GM23248 (cell line): ENCODE data around the gene KCNH2. TPM values are rescaled to one million over a fixed set of nuclear protein-coding genes. Genes with fewer than 3 reads are reported as not detected.

ENCODE experiments used
- DNase-seq: peaks from one replicate; pipeline ENCODE4 v3.0.0-alpha.2; 2015
- H2AFZ ChIP-seq: fragments of 200-600 bp; sonication (generic); 2 replicates; pipeline ENCODE4 v1.6.1; 2016; ENCODE audit warnings: antibody characterized with exemption
- H3F3A ChIP-seq: fragments of 200-600 bp; sonication (generic); 2 replicates; pipeline ENCODE4 v1.6.1; 2016; ENCODE audit warnings: mild to moderate bottlenecking, antibody characterized with exemption, mixed run types; ENCODE audit not compliant: insufficient read depth
- H3K27ac ChIP-seq: fragments of 200-600 bp; sonication (generic); 2 replicates; pipeline ENCODE4 v1.5.1; 2016; ENCODE audit warnings: mild to moderate bottlenecking
- H3K27me3 ChIP-seq: fragments of 200-600 bp; sonication (generic); replicated peaks from 2 replicates; pipeline ENCODE4 v1.6.1; 2016; ENCODE audit warnings: mild to moderate bottlenecking; ENCODE audit not compliant: insufficient read depth
- H3K36me3 ChIP-seq: fragments of 200-600 bp; sonication (generic); 2 replicates; pipeline ENCODE4 v1.6.1; 2016; ENCODE audit warnings: low read depth, mild to moderate bottlenecking
- H3K4me1 ChIP-seq: fragments of 200-600 bp; sonication (generic); 2 replicates; pipeline ENCODE4 v1.6.1; 2016; ENCODE audit warnings: mild to moderate bottlenecking; ENCODE audit not compliant: insufficient read depth
- H3K4me2 ChIP-seq: fragments of 200-600 bp; sonication (generic); one replicate; pipeline ENCODE4 v1.6.1; 2016; ENCODE audit warnings: mild to moderate bottlenecking; ENCODE audit not compliant: unreplicated experiment
- H3K4me3 ChIP-seq: fragments of 200-600 bp; sonication (generic); 2 replicates; pipeline ENCODE4 v1.5.1; 2016; ENCODE audit warnings: mild to moderate bottlenecking
- H3K79me2 ChIP-seq: fragments of 200-600 bp; sonication (generic); 2 replicates; pipeline ENCODE4 v1.6.1; 2016; ENCODE audit warnings: mild to moderate bottlenecking; ENCODE audit not compliant: insufficient read depth
- H3K9ac ChIP-seq: fragments of 200-600 bp; sonication (generic); 2 replicates; pipeline ENCODE4 v1.6.1; 2016; ENCODE audit warnings: mild to moderate bottlenecking
- H3K9me2 ChIP-seq: fragments of 200-600 bp; sonication (generic); 2 replicates; pipeline ENCODE4 v1.6.1; 2016; ENCODE audit warnings: mixed run types, mild to moderate bottlenecking, moderate library complexity; ENCODE audit not compliant: insufficient read depth
- H3K9me3 ChIP-seq: fragments of 200-600 bp; sonication (generic); one replicate; pipeline ENCODE4 v1.6.1; 2017; ENCODE audit warnings: low read depth
- H4K20me1 ChIP-seq: fragments of 200-600 bp; sonication (generic); 2 replicates; pipeline ENCODE4 v1.6.0; 2016; ENCODE audit not compliant: insufficient read depth
- EZH2 ChIP-seq: fragments of 200-600 bp; sonication (generic); IDR thresholded peaks from 2 replicates; pipeline ENCODE4 v1.6.1; 2018; ENCODE audit warnings: antibody characterized with exemption, mild to moderate bottlenecking; ENCODE audit not compliant: insufficient read depth, poor library complexity, severe bottlenecking
- EZH2phosphoT487 ChIP-seq: fragments of 200-600 bp; sonication (generic); IDR thresholded peaks from 2 replicates; pipeline ENCODE4 v1.6.1; 2018; ENCODE audit warnings: antibody characterized with exemption, moderate library complexity, mild to moderate bottlenecking, low read depth; ENCODE audit not compliant: insufficient read depth
- WGBS, 2 experiments: methylation state at CpG; one replicate each; pipeline ENCODE4 v1.1.6; 2015 to 2017; ENCODE audit warnings: low lambda C conversion rate in 2 of 2, low coverage in 1 of 2; ENCODE audit errors: missing lambda C conversion rate in 2 of 2; 5-methylcytosine and 5-hydroxymethylcytosine counted together
- in situ Hi-C: fragments of 300-500 bp; cut with MboI; formaldehyde crosslinking; loops from 2 replicates; pipeline ENCODE4 v1.15.0; 2020
- polyA plus RNA-seq: library from polyadenylated mRNA; unstranded; fragments of >200 nt; fragmentation: Nextera tagmentation; extraction: Ambion mirVana; gene quantifications from 2 replicates; pipeline ENCODE4 v1.2.1, GENCODE V29; 2016
- total RNA-seq: library from RNA; depleted of rRNA; stranded (reverse); fragments of >200 nt; shearing (Covaris generic); gene quantifications from 2 replicates; pipeline ENCODE4 v1.2.3, GENCODE V29; 2014

Gene KCNH2
- total and polyA plus RNA-seq, 2 experiments from 2014 or later, result not detected

DNA sequence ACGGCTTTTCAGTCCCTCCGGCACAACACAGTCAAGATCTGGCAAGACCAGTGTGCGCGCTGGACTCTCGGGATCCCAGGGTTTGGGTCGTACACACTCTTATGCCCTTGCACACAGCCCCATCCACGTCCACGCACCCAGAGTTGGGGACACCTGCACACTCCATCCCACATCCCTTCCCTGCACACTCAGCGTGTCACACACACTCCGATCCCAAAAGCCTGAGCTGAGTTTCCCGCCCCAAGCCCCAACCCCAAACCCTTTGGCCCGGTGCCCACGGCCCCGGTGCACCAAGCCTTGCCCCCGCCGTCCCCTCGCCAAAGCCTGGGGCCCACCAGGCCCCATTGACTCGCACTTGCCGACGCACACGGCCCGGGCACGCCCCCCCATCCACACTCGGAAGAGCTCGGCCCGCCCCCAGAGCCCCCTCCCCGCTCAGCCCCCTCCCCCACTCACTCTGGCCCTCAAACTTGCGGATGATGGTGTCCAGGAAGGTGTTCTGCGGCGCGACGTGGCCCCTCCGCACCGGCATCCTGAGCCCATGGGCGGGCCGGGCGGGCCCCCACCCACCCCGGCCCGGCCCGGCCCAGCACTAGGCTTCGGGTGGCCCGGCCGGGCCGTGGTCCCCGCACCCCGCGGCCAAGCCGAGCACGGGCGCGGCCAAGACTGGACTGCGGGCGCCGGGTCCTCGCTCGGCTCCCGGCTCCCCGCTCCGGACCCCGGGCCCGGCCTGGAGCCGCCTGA is 567 bp downstream of the KCNH2 start:
- H3K27me3 ChIP-seq, result peaks cover 54% of the 10 kb centered on the region
- no peak overlapping the region for H3K9ac ChIP-seq
- no peaks in the 10 kb centered on the region for H3K9me3 ChIP-seq
- no peak overlapping the region for H3K4me3 ChIP-seq
- no peaks in the 10 kb centered on the region for H3K4me1 ChIP-seq
- H3K27ac ChIP-seq, result no peak overlapping the region
- WGBS, 2 experiments, result 3 to 8% methylated on average over 9 to 55 of the region's 62 CpGs
- DNase-seq, result no peak
- no peaks in the 10 kb centered on the region for H4K20me1 ChIP-seq
- no peaks in the 10 kb centered on the region for H3F3A ChIP-seq
- in situ Hi-C loops, result no loop called here
- H3K4me2 ChIP-seq, result no peak overlapping the region
- TF ChIP-seq EZH2 (peak; percentile 67), EZH2phosphoT487 (no peak)
- no peaks in the 10 kb centered on the region for H3K36me3 ChIP-seq
- no peak overlapping the region for H2AFZ ChIP-seq
- no peaks in the 10 kb centered on the region for H3K79me2 ChIP-seq
- H3K9me2 ChIP-seq, result no peaks in the 10 kb centered on the region

DNA sequence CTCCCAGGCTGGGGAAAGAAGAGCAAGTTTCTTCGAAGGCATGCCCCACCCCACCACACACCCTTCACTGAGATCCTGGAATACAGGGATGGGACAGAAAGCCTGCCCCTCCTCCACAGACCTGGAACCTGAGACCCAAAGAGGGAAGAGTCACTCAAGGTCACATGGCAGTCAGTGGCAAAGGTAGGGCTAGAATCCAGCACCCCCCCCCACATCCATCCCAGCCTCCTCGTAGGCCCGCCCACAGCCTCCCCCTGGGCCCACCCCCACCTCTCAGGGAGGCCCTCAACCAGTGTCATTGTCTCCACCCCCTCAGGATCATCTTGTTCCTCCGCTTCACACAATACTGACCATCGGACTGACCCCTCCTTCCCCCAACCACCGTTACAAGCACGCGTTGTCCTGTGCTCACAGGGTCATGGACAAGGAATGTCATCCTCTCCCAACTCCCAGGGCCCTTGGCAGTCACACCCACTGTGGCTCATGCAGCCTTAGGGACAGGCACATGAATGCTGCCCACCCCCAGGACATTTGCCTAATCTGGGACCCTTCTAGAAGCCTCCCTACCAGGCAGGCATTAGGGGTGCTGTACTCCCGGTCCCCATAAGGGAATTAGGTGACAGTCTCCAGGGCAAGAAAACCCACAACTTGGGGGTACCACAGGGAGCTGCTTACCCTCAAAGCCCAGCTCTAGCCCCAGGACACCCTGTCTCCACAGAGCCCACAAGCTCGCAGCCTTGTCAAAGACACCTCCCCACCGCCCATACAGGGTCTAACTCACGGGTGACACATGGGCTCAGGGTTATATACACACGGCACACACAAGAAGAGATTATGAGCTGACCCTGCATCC is 1.4 kb downstream of the KCNH2 start:
- H4K20me1 ChIP-seq, result no peaks in the 10 kb centered on the region
- no peaks in the 10 kb centered on the region for H3K4me1 ChIP-seq
- no peak overlapping the region for H3K4me3 ChIP-seq
- no peaks in the 10 kb centered on the region for H3K79me2 ChIP-seq
- no peak overlapping the region for H3K4me2 ChIP-seq
- peak; percentile 76 for TF ChIP-seq EZH2
- no peak for TF ChIP-seq EZH2phosphoT487
- H2AFZ ChIP-seq, result no peak overlapping the region
- H3K9ac ChIP-seq, result no peak overlapping the region
- DNase-seq, result no peak
- H3F3A ChIP-seq, result no peaks in the 10 kb centered on the region
- 54 to 60% methylated on average over 11 to 13 of the region's 13 CpGs for WGBS, 2 experiments
- no peaks in the 10 kb centered on the region for H3K9me3 ChIP-seq
- peaks cover 53% of the 10 kb centered on the region for H3K27me3 ChIP-seq
- in situ Hi-C loops, result no loop called here
- H3K36me3 ChIP-seq, result no peaks in the 10 kb centered on the region
- H3K9me2 ChIP-seq, result no peaks in the 10 kb centered on the region
- H3K27ac ChIP-seq, result no peak overlapping the region

DNA sequence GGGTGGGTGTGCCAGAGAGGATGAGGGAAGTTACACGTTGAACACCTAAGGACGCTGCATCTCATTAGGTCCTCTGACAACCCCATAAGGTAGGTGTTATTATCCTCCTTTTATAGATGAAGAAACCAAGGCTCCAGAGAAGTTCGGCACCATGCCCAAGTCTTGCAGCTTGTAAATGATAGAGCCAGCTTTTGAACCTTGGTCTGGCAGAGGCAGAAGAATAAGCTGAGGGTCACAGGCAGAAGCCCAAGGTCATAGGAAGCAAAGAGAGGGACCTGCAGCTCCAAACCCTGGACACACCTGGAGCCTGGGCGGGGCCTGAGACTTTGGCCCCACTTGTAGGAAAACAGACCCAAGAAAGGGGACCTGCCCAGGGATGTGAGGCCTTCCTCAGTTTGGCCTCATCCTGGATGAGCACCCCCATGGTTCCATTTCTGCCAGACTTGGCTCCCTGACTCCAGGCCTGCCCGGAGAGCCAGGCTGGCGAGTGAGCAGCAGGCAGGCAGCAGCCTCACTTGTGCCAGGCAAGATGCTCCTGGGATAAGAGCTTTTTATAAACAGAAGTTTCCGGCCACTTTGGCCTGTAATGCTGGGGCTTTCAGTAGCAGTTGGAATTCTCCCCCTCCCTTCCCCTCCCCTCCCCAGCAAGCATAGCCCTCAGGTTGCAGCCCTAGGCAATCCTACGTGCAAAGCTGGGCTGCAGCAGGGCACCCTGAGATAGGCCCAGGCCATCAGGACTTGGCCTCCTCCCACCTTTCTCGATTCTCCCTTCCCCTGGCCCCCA is 2.4 kb downstream of the KCNH2 start:
- H3K27me3 ChIP-seq, result peaks cover 44% of the 10 kb centered on the region

More for the DNA sequence above, 2.4 kb downstream of the KCNH2 start:
- no peaks in the 10 kb centered on the region for H3K36me3 ChIP-seq
- H3K4me2 ChIP-seq, result no peak overlapping the region
- H3F3A ChIP-seq, result no peaks in the 10 kb centered on the region
- DNase-seq, result no peak
- in situ Hi-C loops, result no loop called here
- no peaks in the 10 kb centered on the region for H3K4me1 ChIP-seq
- 70 to 77% methylated on average over 8 to 9 of the region's 9 CpGs for WGBS, 2 experiments
- TF ChIP-seq EZH2 (no peak), EZH2phosphoT487 (no peak)
- H3K79me2 ChIP-seq, result no peaks in the 10 kb centered on the region
- no peak overlapping the region for H3K9ac ChIP-seq
- H2AFZ ChIP-seq, result no peak overlapping the region
- no peaks in the 10 kb centered on the region for H4K20me1 ChIP-seq
- H3K27ac ChIP-seq, result no peak overlapping the region
- H3K4me3 ChIP-seq, result no peak overlapping the region
- H3K9me3 ChIP-seq, result no peaks in the 10 kb centered on the region
- no peaks in the 10 kb centered on the region for H3K9me2 ChIP-seq
